Bronchial epithelial cell (primary cell): ENCODE data around the gene DPYD. TPM values are rescaled to one million over a fixed set of nuclear protein-coding genes. Genes with fewer than 3 reads are reported as not detected.
A peak's percentile ranks its signal among the peaks of the same experiment; 100 is the strongest.

Experiments used
- DNase-seq: peaks from one replicate; pipeline ENCODE4 v3.0.0-alpha.2; 2010; ENCODE audit warnings: low read depth
- FAIRE-seq: peaks from 2 replicates; lab custom pipeline; 2011; peaks lifted over from hg19 to GRCh38; lab: Jason Lieb, UNC
- H3K27me3 ChIP-seq: 2 replicates; pipeline ENCODE4 v1.5.1; 2011; ENCODE audit warnings: low read length; ENCODE audit not compliant: control insufficient read depth, insufficient read depth
- H3K36me3 ChIP-seq: 2 replicates; pipeline ENCODE4 v1.5.1; 2011; ENCODE audit warnings: low read length; ENCODE audit not compliant: control insufficient read depth, insufficient read depth
- H3K4me3 ChIP-seq: 2 replicates; pipeline ENCODE4 v1.5.1; 2011; ENCODE audit warnings: mild to moderate bottlenecking, low read depth, low read length, control low read depth
- total RNA-seq: library from RNA; depleted of rRNA; stranded (reverse); fragments of >200 nt; gene quantifications from 2 replicates; pipeline ENCODE4 v1.2.1, GENCODE V29; 2014
- TF ChIP-seq, protein P1 (sequence below): IDR thresholded peaks from 2 replicates; pipeline ENCODE4 v1.5.1; 2011; ENCODE audit warnings: mild to moderate bottlenecking, moderate library complexity, low read length, control low read depth, inconsistent platforms; ENCODE audit not compliant: insufficient read depth, severe bottlenecking

DPYD gene
- total RNA-seq, 1 donor from 2014 or later: 1.6 TPM

- FAIRE-seq (no peak), DNase-seq (peak; percentile 13)
- Histone ChIP-seq H3K4me3 (no peak overlapping the region), H3K27me3 (no peaks in the 10 kb centered on the region), H3K36me3 (no peaks in the 10 kb centered on the region)
- TF ChIP-seq, protein P1, sequence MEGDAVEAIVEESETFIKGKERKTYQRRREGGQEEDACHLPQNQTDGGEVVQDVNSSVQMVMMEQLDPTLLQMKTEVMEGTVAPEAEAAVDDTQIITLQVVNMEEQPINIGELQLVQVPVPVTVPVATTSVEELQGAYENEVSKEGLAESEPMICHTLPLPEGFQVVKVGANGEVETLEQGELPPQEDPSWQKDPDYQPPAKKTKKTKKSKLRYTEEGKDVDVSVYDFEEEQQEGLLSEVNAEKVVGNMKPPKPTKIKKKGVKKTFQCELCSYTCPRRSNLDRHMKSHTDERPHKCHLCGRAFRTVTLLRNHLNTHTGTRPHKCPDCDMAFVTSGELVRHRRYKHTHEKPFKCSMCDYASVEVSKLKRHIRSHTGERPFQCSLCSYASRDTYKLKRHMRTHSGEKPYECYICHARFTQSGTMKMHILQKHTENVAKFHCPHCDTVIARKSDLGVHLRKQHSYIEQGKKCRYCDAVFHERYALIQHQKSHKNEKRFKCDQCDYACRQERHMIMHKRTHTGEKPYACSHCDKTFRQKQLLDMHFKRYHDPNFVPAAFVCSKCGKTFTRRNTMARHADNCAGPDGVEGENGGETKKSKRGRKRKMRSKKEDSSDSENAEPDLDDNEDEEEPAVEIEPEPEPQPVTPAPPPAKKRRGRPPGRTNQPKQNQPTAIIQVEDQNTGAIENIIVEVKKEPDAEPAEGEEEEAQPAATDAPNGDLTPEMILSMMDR: no peak
Observed at GRCh38 chr1:97451944-97452343, 468.9 kb downstream of the DPYD start.

- TF ChIP-seq, protein P1: no peak
- Histone ChIP-seq H3K27me3 (no peaks in the 10 kb centered on the region), H3K4me3 (no peak overlapping the region), H3K36me3 (no peaks in the 10 kb centered on the region)
- FAIRE-seq: no peak
- DNase-seq: no peak
Observed at GRCh38 chr1:97451046-97451826, 469.6 kb downstream of the DPYD start.

DNA sequence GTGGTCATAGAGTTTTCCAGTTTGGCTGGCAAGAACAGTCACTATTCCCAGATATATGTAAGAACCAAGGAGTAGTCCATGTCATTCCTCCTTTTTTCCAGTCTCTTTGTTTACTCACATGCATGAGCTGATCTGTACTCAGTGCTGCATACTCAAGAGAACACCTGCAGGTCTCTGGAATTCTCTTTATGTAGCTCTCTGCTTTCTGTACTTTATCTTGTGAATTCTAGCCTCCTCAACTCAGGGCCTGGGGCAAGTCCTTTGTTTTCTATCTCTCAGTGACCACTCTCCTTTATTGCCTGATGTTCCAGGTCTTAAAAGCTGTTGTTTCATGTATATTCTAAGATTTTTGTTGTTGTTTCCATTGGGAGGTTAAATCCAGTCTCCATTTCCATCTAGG lies 478.9 kb downstream of the DPYD start:
- TF ChIP-seq, protein P1: no peak
- Histone ChIP-seq H3K36me3 (no peaks in the 10 kb centered on the region), H3K4me3 (no peak overlapping the region), H3K27me3 (no peaks in the 10 kb centered on the region)
- DNase-seq: no peak
- no peak for FAIRE-seq

DNA sequence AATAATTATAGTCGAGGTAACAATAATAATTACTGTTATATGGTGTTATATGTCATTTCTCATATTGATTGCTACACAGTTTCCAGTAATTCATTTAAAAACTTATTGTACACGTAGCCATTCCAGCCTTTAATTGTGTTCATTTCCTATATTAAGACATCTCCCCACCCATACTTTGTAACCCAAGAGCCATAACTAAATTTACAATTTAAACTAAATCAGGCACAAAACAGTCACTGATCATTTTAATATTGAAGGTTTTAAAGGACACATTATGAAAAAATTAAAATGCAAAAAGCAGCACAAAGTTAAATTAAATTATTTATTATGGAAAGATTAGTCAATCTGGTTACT lies 487.0 kb downstream of the DPYD start:
- H3K4me3 ChIP-seq: no peak overlapping the region
- TF ChIP-seq, protein P1: no peak
- FAIRE-seq (no peak), DNase-seq (no peak)
- no peaks in the 10 kb centered on the region for H3K36me3 ChIP-seq
- no peaks in the 10 kb centered on the region for H3K27me3 ChIP-seq

- DNase-seq (peak; percentile 75), FAIRE-seq (no peak)
- Histone ChIP-seq H3K27me3 (no peaks in the 10 kb centered on the region), H3K4me3 (no peak overlapping the region), H3K36me3 (no peaks in the 10 kb centered on the region)
- TF ChIP-seq, protein P1: no peak
Observed at GRCh38 chr1:97433094-97433823, 487.6 kb downstream of the DPYD start.
